HG03354 (cell line): Measurements from ENCODE around the gene NINJ1.

Experiments used
- ATAC-seq: cut with Tn5 transposase; IDR thresholded peaks from one replicate; pipeline ENCODE4 v1.9.1; 2021; ENCODE audit warnings: mild to moderate bottlenecking; ENCODE audit not compliant: unreplicated experiment, poor library complexity, severe bottlenecking

The NINJ1 gene

DNA sequence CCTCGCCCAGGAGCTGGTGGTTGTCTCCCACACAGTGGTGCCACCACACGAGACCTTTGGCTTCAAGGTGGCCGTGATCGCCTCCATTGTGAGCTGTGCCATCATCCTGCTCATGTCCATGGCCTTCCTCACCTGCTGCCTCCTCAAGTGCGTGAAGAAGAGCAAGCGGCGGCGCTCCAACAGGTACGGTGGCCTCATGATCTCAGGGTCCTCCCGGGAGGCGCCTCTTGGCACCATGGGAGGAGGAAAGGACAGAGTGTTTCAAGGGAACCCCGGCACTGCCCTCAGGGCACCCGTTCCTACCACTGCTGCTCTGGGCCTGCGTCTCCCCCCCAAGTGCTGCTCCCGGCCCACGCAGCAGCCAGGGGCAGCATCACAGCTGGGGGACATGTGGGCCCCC is 56.2 kb downstream of the NINJ1 start:
- ATAC-seq, result no peak

DNA sequence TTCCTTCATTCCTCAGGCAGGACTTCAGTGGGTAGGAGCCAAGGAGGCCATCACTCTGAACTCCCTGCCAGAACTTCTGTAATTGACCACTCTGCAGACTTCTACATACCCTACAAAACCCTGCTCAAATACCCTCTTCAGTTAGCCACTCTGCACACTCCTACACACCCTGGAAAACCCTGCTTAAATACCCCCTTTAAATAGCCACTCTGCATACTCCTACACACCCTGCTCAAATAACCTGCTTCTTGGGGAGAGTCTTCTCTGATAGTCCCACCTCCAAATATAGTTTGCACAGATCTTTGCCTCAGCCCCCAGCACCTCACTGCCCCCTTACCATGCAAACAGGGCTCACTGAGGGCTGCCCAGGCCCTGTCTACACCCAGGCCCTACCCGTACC is 56.7 kb downstream of the NINJ1 start:
- no peak for ATAC-seq

DNA sequence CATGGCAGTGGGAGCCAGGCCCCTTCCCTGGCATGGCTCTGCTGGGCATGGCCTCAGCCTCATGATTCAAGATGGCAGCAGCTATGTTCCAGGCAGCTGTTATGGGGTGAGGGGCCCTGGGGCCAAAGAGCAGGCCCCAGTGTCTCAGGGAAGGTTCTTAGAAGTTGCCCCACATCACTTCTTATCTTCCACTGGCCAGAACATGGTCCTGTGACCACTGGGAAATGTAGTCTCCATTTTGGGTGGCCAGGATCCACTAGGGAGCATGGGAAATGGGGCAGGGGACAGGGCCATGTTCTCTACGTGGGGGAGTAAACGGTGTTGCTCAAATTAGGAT is 57.3 kb downstream of the NINJ1 start:
- no peak for ATAC-seq

DNA sequence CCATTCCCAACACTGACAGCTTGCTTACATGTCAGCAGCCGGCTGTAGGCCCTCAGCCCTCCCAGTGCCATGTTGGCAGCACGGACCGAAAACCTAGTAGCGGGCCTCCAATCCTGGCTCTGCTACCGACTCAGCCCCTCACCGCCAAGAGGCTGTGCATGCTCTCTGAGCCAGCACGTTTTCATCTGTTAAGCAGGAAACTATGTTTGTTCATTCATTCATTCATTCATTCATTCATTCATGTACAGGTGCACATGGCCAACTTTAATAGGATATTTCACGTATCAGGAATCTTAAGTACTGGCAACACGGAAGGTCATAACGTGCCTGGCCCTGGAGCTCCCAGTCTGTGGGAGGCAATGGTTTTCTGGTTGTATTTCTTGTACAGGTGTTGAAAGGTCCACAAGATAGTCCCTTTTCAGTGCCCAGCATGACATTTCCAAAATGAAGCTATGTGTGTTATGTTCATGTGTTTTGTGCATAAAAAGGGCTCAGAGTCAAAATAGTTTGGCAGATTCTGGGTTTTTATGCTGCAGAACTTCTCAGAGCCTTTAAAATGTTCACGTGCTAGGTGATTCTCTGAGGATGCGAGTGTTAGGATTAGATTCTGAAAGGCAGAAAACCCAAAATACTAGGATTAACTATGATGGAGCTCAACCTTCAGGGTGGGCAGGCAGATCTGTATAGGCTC is 57.8 kb downstream of the NINJ1 start:
- ATAC-seq, result no peak

GRCh38 chr9:93072383-93072795 is 61.7 kb downstream of the NINJ1 start:
- no peak for ATAC-seq
